ENCODE data around the gene FHIT. TPM values are rescaled to one million over a fixed set of nuclear protein-coding genes. Genes with fewer than 3 reads are reported as not detected.

The FHIT gene
- total RNA-seq, 4 donors from 2014 or later, result 4.6 to 6.1 (median 5.7) TPM

GRCh38 chr3:60027335-60027734, 1223.9 kb downstream of the FHIT start:
- Histone ChIP-seq H3K27ac (replicated peaks in 1 of 4) (no peak overlapping the region), H3K36me3 (no peaks in the 10 kb centered on the region), H3K4me3 (no peak overlapping the region), H3K27me3 (no peaks in the 10 kb centered on the region), H3K9me3 (no peaks in the 10 kb centered on the region), H3K4me1 (peaks cover 0 to 16% (median 4%) of the 10 kb centered on the region in 4 donors)
- intact Hi-C loops (cut with DNase I), result no loop called here
- no peak for DNase-seq (ENCODE audit: extremely low spot score)
- TF ChIP-seq POLR2AphosphoS5 (IDR thresholded peaks at IDR 0.05), result no peak
- no peak for TF ChIP-seq CTCF (IDR thresholded peaks at IDR 0.05)
- no peak for TF ChIP-seq POLR2A (IDR thresholded peaks at IDR 0.05; ENCODE audit: low read depth)
- TF ChIP-seq EP300 (IDR thresholded peaks at IDR 0.05), result no peak
- 96% methylated on average over 7 of the region's 7 CpGs for WGBS

- WGBS, result 65% methylated on average over 3 of the region's 3 CpGs
These were observed 1225.9 kb downstream of the FHIT start for GRCh38 chr3:60025096-60026050.

GRCh38 chr3:60024400-60024799, 1226.9 kb downstream of the FHIT start:
- intact Hi-C loops (cut with DNase I), result no loop called here
- no peak for TF ChIP-seq POLR2AphosphoS5 (IDR thresholded peaks at IDR 0.05)
- no peak for TF ChIP-seq EP300 (IDR thresholded peaks at IDR 0.05)
- TF ChIP-seq POLR2A (IDR thresholded peaks at IDR 0.05; ENCODE audit: low read depth), result no peak
- TF ChIP-seq CTCF (IDR thresholded peaks at IDR 0.05), result no peak
- WGBS, result 83% methylated on average over 2 of the region's 2 CpGs
- DNase-seq (ENCODE audit: extremely low spot score), result no peak
- H3K9me3 ChIP-seq, result no peaks in the 10 kb centered on the region
- H3K27me3 ChIP-seq, result no peaks in the 10 kb centered on the region
- H3K4me1 ChIP-seq, result peaks cover 0 to 16% (median 4%) of the 10 kb centered on the region in 4 donors
- H3K4me3 ChIP-seq, result no peak overlapping the region
- H3K36me3 ChIP-seq, result no peaks in the 10 kb centered on the region
- no peak overlapping the region for H3K27ac ChIP-seq (replicated peaks in 1 of 4)

More at GRCh38 chr3:60025096-60026050, 1225.9 kb downstream of the FHIT start:
- no peak for DNase-seq (ENCODE audit: extremely low spot score)
- Histone ChIP-seq H3K36me3 (no peaks in the 10 kb centered on the region), H3K4me1 (peaks cover 0 to 16% (median 4%) of the 10 kb centered on the region in 4 donors), H3K27ac (replicated peaks in 1 of 4) (no peak overlapping the region), H3K27me3 (no peaks in the 10 kb centered on the region), H3K9me3 (no peaks in the 10 kb centered on the region), H3K4me3 (no peak overlapping the region)
- no peak for TF ChIP-seq CTCF (IDR thresholded peaks at IDR 0.05)
- TF ChIP-seq POLR2AphosphoS5 (IDR thresholded peaks at IDR 0.05), result no peak
- TF ChIP-seq POLR2A (IDR thresholded peaks at IDR 0.05; ENCODE audit: low read depth), result no peak
- TF ChIP-seq EP300 (IDR thresholded peaks at IDR 0.05), result no peak
- intact Hi-C loops (cut with DNase I), result no loop called here

DNA sequence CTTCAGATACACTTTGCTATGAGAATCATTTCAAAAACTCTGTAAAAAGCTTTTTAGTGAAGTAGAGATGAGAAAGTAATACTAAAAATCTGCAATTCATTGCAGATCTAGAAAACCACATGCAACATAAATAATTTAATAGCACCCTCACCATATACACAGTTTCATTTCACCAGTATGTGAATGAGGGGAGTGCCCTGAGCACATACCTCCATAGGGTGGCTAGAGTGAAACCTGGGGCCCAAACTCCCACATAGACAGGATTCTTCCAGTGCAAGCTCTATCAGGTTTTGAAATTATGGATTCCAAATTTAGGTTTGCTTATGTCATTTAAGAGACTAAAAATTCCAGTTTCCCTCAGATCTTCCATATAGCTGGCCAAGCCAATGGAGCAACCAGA, 1228.1 kb downstream of the FHIT start:
- Histone ChIP-seq H3K36me3 (no peaks in the 10 kb centered on the region), H3K4me1 (peaks cover 0 to 16% (median 4%) of the 10 kb centered on the region in 4 donors), H3K27ac (replicated peaks in 1 of 4) (no peak overlapping the region), H3K27me3 (no peaks in the 10 kb centered on the region), H3K9me3 (no peaks in the 10 kb centered on the region), H3K4me3 (no peak overlapping the region)
- intact Hi-C loops (cut with DNase I), result no loop called here
- no peak for DNase-seq (ENCODE audit: extremely low spot score)
- TF ChIP-seq POLR2A (IDR thresholded peaks at IDR 0.05; ENCODE audit: low read depth), result no peak
- no peak for TF ChIP-seq EP300 (IDR thresholded peaks at IDR 0.05)
- no peak for TF ChIP-seq POLR2AphosphoS5 (IDR thresholded peaks at IDR 0.05)
- no peak for TF ChIP-seq CTCF (IDR thresholded peaks at IDR 0.05)

Measured in esophagus muscularis mucosa (tissue), 4 donors.